GM18502 (cell line): ENCODE results near the gene TUBB1.
A peak's percentile ranks its signal among the peaks of the same experiment; 100 is the strongest.
"Not testable (repeated sequence)": the region's sequence is repeated elsewhere in the genome, so short reads cannot be mapped to it uniquely, and the experiment has no call there.

ENCODE experiments used
- ATAC-seq: cut with Tn5 transposase; IDR thresholded peaks from one replicate; pipeline ENCODE4 v1.9.1; 2021; ENCODE audit warnings: mild to moderate bottlenecking; ENCODE audit not compliant: unreplicated experiment, poor library complexity

The TUBB1 gene

DNA sequence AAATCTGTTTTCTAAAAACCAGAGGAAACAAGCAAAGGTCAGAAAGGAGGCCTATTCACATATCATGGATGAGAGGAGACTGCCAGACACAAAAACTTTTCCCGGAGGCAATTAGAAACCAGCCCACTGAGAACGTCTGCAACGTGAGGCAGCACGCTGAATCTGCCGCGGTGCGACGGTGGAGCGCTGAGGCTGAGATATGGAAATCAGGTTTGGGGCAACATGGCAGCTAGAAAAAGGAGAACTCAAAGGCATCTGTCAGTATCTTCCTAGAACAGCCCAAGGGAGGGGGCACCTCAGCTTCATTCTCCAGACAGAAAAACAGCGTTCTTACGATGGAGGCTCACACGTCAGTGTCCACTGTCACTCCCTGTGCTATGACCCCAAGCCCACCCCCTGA is 18.2 kb downstream of the TUBB1 start:
- ATAC-seq = no peak

DNA sequence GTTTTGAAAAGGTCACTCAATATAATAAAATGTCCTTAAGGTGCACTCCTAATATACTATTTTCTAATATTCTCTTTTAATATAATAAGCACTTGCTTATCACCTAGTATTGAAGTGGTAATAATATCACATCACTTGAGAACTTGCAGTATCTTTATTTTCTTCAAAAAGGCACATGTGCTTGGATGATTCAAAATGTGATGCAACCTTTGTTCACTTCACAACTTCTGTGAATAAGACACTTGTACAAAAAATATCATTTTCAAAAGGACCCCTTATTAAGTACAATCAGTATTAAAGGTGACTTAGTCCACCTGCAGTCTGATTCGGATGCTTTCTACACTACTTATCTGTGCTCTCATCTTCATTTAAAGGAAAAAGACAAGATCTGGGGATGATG is 20.0 kb downstream of the TUBB1 start:
- no peak for ATAC-seq

DNA sequence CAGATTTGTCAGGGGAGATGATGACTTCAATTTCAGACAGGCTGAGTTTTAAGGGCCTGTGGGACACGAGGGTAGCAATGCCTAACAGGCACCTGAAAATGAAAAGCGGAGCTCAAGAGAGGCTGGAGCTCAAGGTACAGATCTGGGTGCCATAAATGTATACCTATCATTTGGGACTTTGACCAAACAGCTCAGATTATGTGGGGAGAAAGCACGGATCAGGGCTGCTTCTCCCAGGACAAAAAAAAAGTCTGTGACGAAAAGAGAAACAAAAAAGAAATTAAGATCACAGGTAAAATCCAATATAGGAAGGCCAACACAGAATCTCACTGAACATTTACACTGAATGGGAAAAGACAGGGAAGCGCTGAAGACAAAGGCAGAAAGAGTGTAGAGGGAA is 21.4 kb downstream of the TUBB1 start:
- no peak for ATAC-seq

DNA sequence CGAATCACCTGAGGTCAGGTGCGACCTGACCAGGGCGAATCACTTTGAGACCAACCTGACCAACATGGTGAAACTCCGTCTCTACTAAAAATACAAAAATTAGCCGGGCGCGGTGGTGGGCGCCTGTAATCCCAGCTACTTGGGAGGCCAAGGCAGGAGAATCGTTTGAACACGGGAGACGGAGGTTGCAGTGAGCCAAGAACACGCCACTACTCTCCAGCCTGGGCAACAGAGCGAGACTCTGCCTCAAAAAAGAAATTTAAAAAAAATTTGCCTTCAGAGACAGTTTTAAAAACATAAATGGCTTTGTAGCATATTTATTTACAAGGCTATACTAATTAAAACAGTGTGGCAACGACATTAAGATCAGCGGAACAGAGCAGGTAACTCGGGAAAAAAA is 22.3 kb downstream of the TUBB1 start:
- not testable (repeated sequence) for ATAC-seq

DNA sequence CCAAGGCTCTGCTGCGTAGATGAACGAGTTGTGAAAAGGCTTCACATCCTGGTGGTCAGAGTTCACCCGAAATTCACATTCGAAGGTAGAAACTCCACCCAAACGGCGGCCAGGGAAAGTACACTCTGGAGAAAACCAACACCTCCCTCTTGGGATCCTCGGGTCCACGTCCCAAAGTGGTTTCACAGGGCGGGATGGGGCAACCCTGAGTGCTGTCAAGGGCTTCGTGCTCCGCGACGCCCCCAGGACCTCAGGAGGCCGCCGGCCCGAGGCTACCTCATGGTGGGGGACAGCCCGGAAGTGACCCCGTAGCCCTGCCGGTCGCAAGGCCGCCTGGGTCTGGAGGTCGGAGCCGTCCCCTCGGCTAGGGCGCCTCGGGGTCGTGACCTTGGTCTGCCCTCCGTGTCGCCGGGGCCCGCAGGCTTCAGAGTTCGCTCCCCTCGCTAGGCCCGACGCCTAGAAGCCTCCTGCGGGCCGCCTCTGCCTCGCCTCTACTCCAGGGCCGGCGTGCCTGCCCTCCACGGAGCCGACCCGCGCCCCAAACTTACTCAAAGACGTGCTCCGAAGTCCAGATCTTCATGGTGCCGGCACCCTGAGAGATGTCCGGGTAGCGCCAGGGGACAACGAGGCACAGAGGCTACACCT is 23.0 kb downstream of the TUBB1 start, which contains the start of gene PRELID3B:
TSS of gene PRELID3B (minus strand) at position 636 of the 645 bp plus-strand sequence. CDS start at position 580, 56 bp downstream.
- ATAC-seq = peak; percentile 32

DNA sequence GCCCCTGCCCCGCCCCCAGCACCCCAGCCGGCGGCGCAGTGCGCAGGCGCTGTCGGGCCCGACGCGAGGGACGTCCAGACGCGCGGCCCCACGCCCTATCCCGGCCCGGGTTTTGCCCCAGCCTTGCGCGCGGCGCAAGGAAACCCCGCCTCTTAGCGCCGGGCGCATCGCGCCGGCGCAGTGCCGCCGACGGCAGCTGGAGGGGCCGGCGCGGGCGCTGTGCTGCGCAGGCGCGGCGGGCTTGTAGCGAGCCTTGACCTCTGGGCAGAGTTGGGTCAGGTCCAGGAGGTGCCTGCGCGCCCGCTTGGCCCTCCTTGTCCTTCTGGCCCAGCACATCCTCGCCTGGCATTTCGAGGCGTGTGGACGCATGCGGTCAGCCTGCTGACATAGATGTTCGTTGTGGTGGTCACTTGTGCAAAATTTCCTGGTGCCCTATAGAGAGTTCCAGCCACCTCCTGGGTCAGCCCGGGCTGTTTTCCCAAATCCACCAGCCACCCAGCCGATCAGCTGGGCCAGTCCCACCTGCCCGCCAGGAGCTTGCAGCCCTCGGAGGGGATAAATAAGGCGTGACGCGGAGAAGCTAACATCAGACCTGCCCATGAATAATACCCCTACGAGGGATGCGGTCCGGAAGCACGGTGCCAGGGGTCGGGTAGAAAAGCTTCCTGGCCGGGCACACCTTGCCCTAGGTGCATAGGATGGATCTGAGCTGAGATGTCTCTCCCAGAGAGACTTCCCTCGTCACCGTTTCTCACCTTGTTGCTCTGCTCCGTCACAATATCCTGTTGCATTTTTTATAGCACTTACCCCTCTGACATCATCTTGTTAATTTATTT is 23.8 kb downstream of the TUBB1 start:
- ATAC-seq = peak; percentile 91

DNA sequence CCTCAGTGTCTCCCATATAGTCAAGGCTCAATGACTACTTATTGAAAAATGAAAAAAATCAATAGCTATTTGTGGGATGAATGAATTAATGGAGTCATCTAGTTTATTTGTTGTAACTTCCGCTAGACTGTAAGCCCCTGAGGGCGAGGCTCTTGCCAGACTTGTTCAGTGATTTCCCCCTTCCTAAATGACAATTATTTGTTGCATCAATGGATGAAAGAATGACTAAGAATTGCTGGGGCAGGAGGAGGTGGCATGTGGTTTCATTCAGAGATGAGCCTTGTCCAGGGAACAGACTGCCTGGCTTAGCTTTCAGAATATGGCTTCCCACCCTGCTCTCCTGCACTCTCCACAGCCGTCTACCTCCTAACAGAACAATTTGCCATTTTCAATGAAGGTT is 24.5 kb downstream of the TUBB1 start:
- no peak for ATAC-seq

DNA sequence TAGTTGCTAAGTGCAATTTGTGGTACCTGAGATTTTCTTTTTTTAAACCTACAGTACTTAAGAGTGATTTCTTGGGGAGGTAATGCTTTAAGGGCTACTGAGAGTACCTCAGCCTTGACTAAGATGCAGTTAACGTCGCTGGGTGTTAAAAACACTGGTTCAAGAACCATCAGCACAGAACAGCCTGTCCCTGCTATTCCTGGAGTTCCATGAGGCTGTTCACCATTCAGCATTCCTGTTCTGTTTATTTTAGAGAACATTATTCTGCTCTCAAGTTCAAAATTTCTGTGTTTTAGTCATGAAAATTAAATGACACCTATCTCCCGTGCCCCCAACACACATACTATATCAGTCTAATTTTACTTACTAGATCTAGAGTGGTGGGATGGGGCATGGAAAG is 25.1 kb downstream of the TUBB1 start:
- no peak for ATAC-seq

DNA sequence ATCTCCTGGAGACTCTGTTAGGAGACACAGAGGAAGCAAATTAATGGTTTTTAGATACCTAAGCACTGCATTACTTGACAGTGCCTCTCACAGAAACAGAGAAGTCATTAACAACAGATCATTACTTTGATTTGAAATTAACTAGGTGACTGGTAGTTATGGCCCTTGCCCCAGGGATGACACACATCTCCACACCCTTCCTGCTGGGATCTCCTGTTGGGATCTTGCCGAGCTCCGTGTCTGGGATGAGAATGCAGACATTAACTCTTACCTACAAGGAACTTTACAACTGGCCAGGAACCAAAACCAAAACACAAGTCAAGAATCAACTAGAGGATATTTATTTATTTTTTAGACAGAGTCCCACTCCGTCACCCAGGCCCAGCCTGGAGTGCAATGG is 25.6 kb downstream of the TUBB1 start:
- no peak for ATAC-seq

DNA sequence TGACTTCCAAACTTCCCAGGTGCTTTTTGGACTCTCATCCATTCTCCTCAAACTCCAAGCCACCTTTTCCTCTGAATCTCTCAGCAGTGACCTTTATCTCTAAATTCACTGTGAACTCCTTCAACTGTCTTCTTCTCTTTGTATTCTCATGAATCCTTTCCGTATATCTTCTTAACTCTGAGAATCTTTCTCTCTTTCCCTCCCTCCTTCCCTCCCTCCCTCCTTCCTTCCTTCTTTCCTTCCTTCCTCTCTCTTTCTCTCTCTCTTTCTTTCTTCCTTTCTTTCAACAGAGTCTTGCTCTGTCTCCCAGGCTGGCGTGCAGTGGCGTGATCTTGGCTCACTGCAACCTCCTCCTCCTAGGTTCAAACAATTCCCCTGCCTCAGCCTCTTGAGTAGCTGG is 27.6 kb downstream of the TUBB1 start:
- ATAC-seq = no peak

DNA sequence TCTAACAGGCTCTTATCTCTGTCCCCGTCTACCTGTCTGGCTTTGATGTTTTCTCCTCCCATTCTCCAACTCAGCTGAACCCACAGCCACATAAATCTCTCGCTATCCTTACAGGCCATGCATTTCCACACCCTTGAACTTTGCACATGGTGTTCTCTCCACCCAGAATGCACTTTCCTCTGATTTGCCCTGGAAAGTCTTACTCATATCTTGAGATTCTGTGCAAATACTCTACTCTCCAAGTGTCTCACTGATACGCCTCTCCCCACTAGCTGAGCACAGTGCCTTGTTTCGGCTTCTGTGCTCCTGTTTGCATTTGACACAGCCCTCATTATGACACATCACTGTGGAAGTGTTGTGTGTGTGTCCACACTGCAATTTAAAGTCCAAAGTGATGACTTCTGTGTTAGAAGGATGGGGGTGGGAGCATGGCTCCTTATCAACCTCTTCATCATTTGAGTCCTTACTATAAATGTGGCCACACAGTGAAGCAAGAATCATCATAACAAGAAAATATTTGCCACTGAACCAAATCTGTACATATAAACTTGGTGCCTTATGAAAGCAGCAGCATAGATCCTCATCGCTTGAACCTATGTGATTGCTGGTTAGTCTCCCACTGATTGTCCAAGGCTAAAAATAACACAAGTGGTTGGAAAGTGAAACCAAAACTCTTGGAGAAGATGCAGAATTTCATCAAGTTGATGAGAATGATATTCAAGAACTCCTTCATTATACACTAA is 28.9 kb downstream of the TUBB1 start:
- ATAC-seq = no peak

DNA sequence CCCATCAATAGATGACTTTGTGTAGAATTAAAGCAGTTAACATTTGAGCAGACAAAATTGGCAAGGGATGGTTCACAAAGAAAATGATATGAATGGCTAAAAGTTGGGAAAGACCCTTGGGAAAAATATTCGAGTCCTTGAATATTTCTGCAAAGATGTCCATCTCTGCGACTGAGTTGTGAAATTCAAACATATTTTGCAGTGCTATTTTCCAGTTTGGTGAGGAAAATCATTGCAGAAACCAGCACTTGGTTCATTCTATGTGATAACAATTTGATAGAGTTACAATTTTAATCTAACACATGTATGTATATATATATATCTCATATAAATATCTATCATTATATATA is 29.4 kb downstream of the TUBB1 start:
- ATAC-seq = no peak

DNA sequence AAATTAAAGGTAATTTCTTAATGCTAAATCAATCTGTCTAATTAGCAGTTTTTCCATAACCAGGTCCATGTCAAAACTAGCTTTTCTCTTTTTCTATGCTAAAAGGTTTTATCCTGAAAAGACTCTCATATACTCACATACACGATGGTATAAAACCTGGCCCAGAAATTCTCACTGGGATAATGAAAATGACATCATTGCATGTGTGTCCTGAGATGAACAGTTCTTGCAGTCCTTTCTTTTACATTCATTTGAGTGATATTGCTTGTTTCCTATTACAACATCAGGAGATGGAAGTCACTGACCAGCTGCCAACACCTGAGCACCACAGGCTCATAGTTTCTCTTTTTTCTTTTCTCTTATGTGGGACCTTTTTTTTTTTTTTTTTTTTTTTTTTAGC is 31.2 kb downstream of the TUBB1 start:
- ATAC-seq = no peak

DNA sequence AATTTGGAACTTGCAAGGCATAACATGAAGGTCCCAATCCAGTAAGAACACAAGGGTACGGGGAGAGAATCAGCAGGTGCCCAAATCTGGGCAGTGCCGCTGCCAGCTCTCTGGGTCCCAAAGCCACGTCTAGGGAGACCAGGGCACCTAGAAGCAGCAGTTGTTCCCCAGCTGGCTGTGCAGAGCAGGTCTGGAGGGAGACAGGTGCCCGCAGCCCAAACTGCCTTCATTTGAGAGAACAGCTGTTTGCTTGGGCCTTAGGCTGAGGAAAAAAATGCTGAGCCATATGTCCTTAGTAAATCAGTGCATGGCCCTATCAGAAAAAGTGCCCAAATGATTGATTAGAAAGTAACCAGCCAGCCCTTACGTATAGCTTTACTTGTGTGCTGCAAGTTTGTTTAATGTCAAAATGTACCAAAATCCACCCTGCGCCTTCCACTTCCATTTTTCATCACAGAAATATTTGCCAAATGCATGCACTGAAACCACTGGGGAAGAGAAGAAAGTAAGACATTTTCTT is 32.5 kb downstream of the TUBB1 start:
- no peak for ATAC-seq

DNA sequence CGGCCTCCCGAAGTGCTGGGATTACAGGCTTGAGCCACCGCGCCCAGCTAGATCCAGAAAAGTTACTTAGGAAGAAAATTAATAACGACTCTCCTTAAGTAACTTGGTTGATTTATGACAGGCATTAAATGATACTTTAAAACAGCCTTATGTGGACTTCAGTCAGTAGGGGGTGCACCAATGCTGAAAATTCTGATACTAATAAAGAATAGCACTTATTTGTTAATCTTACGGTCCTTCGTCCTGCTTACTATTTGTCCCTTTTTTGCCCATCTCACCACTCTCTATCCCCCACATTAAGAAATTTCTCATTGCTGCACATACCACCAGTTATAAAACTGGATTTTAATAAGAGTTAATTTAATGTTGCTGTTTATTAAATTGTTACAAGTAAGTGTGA is 36.1 kb downstream of the TUBB1 start:
- ATAC-seq = no peak

DNA sequence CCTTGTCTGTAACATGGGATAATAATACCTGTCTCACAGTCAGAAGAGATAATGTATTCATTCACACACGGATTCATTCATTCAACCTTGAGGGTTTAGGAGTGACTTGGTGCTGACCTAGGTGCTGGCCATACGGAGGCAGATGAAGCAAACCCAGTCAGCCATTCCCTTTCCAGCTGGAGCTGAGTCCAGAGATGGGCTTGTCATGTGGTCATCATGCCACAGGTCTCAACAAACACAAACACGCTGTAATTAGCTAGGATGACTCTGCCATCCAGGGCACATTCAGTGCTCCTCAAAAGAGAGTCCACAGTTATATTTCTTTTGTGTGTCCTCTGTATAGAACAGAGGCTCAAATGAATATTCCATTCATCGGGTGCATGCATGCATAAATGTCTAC is 42.9 kb downstream of the TUBB1 start:
- ATAC-seq = no peak

DNA sequence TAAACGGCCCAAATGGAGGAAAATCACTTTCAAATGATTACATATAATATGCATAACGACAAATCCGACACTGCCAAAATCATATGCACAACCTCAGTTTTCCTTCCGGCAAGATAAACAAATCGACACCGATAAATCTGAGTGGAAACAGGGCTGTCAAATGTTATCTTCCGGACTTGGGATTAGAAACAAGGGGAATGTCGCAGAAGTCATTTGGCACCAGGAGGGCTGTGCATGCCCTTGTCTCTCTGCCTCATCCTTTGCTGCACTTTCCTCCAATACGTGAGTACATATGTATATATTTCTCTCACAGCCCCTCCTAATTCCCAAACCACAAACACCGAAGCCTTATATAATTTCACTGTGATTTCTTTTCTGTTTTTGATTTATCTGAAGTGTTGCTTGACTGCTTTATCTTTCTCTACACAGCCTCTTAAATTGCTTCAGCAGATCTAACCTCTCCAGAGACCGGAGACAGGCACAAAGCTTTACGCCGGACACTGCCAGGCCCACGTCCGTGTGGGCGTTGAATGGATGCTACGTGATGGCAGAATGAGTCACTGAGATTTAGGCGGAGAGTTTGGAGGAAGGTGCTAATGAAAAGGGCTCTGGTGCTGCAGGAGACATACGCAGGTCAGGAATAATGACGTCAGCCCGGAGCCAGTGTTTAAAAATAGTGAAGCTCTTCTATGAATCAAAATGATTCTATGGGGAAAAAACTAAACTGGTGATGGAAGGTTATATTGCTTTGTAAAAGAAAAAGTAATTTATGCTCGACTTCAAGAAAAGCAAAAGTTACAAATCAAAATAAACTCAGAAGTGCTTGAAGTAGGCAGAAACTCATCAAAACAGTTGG is 44.4 kb downstream of the TUBB1 start:
- no peak for ATAC-seq

DNA sequence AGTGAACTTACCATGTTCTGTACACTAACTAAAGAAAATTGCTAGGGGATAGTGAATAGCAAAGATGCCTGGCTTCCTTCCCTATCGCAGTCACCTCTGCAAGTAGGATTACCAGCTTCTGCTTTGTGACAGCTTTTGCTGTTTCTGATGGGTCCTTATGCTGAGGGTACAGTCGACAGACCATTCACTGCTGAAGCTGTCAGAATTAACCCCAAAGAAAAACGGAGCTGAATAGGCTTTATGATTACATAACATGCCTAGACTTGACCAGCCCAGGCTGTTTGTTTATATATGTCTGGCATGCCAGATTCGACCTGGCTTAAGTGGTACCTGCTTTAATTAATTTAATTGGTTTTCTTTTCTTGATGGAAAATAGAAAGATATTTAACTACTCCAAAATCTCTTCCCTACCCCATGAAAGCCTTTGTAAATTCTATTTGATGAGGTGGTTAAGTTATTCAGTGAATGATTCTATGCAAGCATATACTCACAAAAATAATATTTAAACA is 45.0 kb downstream of the TUBB1 start:
- no peak for ATAC-seq

DNA sequence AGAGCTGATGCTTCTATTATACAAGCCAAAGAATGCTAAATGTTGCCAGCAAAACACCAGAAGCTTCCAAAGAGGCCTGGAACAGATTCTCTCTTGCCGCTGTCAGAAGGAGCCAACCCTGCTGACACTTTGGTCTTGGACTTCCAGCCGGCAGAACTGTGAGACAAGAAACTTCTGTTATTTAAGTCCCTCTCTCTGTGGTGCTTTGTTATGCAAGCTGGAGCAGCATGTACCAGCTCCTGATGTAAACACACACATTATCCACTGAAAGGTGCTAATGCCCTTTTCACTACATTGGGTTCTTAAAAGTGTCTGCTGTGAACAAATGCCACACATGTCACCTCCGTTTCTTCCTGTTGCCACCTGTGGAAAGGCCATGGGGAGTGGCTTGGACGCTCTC is 49.3 kb downstream of the TUBB1 start:
- ATAC-seq = no peak

DNA sequence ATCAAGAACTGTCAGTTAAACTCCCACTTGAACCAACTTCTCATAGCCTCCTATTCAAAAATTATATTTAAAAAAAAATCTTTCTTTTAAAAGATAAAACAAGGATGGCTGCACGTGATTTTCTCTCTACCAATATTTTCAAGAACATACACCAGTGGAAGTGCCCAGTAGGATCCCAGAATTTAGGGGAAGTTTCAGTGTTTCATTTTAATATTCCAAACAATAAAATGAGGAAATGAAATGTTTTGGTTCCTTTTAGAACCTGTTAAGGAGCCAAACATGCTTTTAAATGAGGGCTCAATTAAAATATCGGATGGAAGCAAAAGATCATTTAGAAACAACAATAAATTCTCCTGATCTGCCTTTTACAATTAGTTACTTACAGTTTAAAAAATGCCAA is 49.8 kb downstream of the TUBB1 start:
- no peak for ATAC-seq
